Measurements from ENCODE around the gene TTLL12.

Gene TTLL12

DNA sequence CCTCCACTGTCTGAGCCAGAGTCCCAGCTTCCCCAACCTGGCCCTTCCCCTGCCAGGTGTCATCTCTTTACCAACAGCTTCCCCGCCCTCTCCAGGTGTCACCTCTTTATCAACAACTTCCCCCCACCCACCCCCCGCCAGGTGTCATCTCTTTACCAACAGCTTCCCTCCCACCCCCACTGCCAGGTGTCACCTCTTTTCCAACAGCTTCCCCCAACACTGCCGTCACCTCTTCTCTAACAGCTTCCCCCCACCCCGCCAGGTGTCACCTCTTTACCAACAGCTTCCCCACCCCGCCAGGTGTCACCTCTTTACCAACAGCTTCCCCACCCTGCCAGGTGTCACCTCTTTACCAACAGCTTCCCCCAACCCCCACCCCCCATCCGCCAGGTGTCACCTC lies 29.8 kb upstream of the TTLL12 start:
- H3K4me3 ChIP-seq (replicated peaks; ENCODE audit: insufficient read depth, low read length), result no peak overlapping the region
- no peak for TF ChIP-seq REST (IDR thresholded peaks at IDR 0.05; ENCODE audit: insufficient replicate concordance, low read depth)
- TF ChIP-seq SPI1 (IDR thresholded peaks at IDR 0.05; ENCODE audit: borderline replicate concordance, low read depth), result no peak
- no peak for TF ChIP-seq GABPA (IDR thresholded peaks at IDR 0.05; ENCODE audit: low read depth)
- TF ChIP-seq POLR2AphosphoS5 (IDR thresholded peaks at IDR 0.05; ENCODE audit: low read depth), result no peak
- TF ChIP-seq, protein P1, sequence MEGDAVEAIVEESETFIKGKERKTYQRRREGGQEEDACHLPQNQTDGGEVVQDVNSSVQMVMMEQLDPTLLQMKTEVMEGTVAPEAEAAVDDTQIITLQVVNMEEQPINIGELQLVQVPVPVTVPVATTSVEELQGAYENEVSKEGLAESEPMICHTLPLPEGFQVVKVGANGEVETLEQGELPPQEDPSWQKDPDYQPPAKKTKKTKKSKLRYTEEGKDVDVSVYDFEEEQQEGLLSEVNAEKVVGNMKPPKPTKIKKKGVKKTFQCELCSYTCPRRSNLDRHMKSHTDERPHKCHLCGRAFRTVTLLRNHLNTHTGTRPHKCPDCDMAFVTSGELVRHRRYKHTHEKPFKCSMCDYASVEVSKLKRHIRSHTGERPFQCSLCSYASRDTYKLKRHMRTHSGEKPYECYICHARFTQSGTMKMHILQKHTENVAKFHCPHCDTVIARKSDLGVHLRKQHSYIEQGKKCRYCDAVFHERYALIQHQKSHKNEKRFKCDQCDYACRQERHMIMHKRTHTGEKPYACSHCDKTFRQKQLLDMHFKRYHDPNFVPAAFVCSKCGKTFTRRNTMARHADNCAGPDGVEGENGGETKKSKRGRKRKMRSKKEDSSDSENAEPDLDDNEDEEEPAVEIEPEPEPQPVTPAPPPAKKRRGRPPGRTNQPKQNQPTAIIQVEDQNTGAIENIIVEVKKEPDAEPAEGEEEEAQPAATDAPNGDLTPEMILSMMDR (IDR thresholded peaks at IDR 0.05; ENCODE audit: insufficient read depth, low read length), result no peak
- DNase-seq (ENCODE audit: low read depth in 1 of 2, low spot score in 1 of 2), result no peak
- H3K27me3 ChIP-seq (ENCODE audit: insufficient read depth, poor library complexity, severe bottlenecking), result no peaks in the 10 kb centered on the region
- H3K27ac ChIP-seq (replicated peaks), result no peak overlapping the region

DNA sequence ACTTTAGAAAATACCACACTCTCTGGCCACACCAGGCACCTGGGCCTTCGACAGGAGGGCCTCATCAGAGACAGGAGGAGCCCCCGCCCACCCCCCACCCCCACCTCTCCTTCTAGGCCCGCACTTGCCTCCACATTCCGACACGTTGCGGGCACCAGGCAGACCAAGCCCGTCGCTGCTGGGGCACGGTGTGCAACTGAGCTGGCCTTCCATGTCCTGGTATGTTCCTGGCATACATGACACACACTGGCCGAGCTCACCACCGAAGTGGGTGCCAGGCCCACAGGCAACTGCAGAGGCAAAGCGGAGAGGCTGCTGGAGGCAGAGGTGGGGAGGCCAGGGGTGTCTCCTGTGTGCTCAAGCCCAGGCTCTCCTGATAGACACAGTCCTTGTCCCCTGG lies 27.0 kb upstream of the TTLL12 start:
- Histone ChIP-seq H3K4me3 (replicated peaks; ENCODE audit: insufficient read depth, low read length) (no peak overlapping the region), H3K27ac (replicated peaks) (no peak overlapping the region), H3K27me3 (ENCODE audit: insufficient read depth, poor library complexity, severe bottlenecking) (no peaks in the 10 kb centered on the region)
- TF ChIP-seq, protein P1 (IDR thresholded peaks at IDR 0.05; ENCODE audit: insufficient read depth, low read length), result no peak
- no peak for TF ChIP-seq GABPA (IDR thresholded peaks at IDR 0.05; ENCODE audit: low read depth)
- no peak for TF ChIP-seq POLR2AphosphoS5 (IDR thresholded peaks at IDR 0.05; ENCODE audit: low read depth)
- TF ChIP-seq SPI1 (IDR thresholded peaks at IDR 0.05; ENCODE audit: borderline replicate concordance, low read depth), result no peak
- no peak for TF ChIP-seq REST (IDR thresholded peaks at IDR 0.05; ENCODE audit: insufficient replicate concordance, low read depth)
- no peak for DNase-seq (ENCODE audit: low read depth in 1 of 2, low spot score in 1 of 2)

DNA sequence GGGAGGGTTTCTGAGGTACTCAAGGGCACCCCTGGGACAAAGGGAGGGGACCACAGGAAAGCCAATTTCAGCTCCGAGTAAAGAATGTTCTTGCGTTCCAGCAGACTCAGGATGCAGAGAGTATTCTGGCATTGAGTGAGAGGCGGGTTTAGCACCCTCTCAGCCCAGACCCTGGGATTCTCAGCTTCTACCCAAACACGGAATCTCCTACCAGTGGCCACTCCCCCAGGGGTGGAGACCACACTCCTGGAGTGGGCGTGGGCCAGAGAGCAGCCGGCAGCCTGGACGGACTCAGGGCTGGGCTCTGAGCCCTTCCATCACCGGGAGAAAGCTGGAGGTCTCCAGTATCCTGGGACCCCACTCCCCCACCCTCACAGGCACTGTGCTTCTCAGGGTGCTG lies 26.1 kb upstream of the TTLL12 start:
- Histone ChIP-seq H3K4me3 (replicated peaks; ENCODE audit: insufficient read depth, low read length) (no peak overlapping the region), H3K27me3 (ENCODE audit: insufficient read depth, poor library complexity, severe bottlenecking) (no peaks in the 10 kb centered on the region), H3K27ac (replicated peaks) (no peak overlapping the region)
- no peak for TF ChIP-seq SPI1 (IDR thresholded peaks at IDR 0.05; ENCODE audit: borderline replicate concordance, low read depth)
- TF ChIP-seq GABPA (IDR thresholded peaks at IDR 0.05; ENCODE audit: low read depth), result no peak
- TF ChIP-seq REST (IDR thresholded peaks at IDR 0.05; ENCODE audit: insufficient replicate concordance, low read depth), result no peak
- TF ChIP-seq, protein P1 (IDR thresholded peaks at IDR 0.05; ENCODE audit: insufficient read depth, low read length), result no peak
- no peak for TF ChIP-seq POLR2AphosphoS5 (IDR thresholded peaks at IDR 0.05; ENCODE audit: low read depth)
- DNase-seq (ENCODE audit: low read depth in 1 of 2, low spot score in 1 of 2), result no peak

Measured in HL-60 (cell line).